HPDE6-E6E7 (cell line): ENCODE data around the gene CRYBB3.

Experiments used
- DNase-seq: peaks from one replicate; pipeline ENCODE4 v3.0.0; 2011; ENCODE audit warnings: missing footprints; ENCODE audit errors: extremely low spot score

Gene CRYBB3

GRCh38 chr22:25199731-25200520, at the start of gene CRYBB3:
Gene CRYBB3, plus strand, starts transcription at chr22:25199858. Its CDS starts 1,539 bp downstream, at chr22:25201397.
- no peak for DNase-seq

GRCh38 chr22:25153961-25154666, 45.5 kb upstream of the CRYBB3 start:
- peak; percentile 84 for DNase-seq

- DNase-seq = no peak
Measured at GRCh38 chr22:25154667-25154999, 45.0 kb upstream of the CRYBB3 start.

GRCh38 chr22:25156736-25157135, 42.9 kb upstream of the CRYBB3 start:
- no peak for DNase-seq

GRCh38 chr22:25159028-25159427, 40.6 kb upstream of the CRYBB3 start:
- DNase-seq = no peak

GRCh38 chr22:25160120-25160996, 39.3 kb upstream of the CRYBB3 start:
- DNase-seq = no peak

GRCh38 chr22:25161017-25161915, 38.4 kb upstream of the CRYBB3 start:
- DNase-seq = no peak

- DNase-seq = no peak
Measured at GRCh38 chr22:25161916-25162530, 37.6 kb upstream of the CRYBB3 start.

- no peak for DNase-seq
Measured at GRCh38 chr22:25162561-25162960, 37.1 kb upstream of the CRYBB3 start.

GRCh38 chr22:25165785-25166184, 33.9 kb upstream of the CRYBB3 start:
- DNase-seq = no peak

GRCh38 chr22:25166266-25167040, 33.2 kb upstream of the CRYBB3 start:
- DNase-seq = no peak

GRCh38 chr22:25167082-25167481, 32.6 kb upstream of the CRYBB3 start:
- no peak for DNase-seq

- DNase-seq = no peak
Measured at GRCh38 chr22:25167834-25168601, 31.6 kb upstream of the CRYBB3 start.

GRCh38 chr22:25169278-25170031, 30.2 kb upstream of the CRYBB3 start:
- no peak for DNase-seq

GRCh38 chr22:25170426-25170980, 29.2 kb upstream of the CRYBB3 start:
- no peak for DNase-seq

GRCh38 chr22:25172153-25172552, 27.5 kb upstream of the CRYBB3 start:
- DNase-seq = no peak

GRCh38 chr22:25174156-25174887, 25.3 kb upstream of the CRYBB3 start:
- DNase-seq = no peak
